GM21360 (cell line): Measurements from ENCODE around the gene CCDC179.

Source experiments
- ATAC-seq: cut with Tn5 transposase; IDR thresholded peaks from one replicate; pipeline ENCODE4 v1.9.1; 2021; ENCODE audit warnings: mild to moderate bottlenecking, moderate library complexity; ENCODE audit not compliant: unreplicated experiment

CCDC179 gene

DNA sequence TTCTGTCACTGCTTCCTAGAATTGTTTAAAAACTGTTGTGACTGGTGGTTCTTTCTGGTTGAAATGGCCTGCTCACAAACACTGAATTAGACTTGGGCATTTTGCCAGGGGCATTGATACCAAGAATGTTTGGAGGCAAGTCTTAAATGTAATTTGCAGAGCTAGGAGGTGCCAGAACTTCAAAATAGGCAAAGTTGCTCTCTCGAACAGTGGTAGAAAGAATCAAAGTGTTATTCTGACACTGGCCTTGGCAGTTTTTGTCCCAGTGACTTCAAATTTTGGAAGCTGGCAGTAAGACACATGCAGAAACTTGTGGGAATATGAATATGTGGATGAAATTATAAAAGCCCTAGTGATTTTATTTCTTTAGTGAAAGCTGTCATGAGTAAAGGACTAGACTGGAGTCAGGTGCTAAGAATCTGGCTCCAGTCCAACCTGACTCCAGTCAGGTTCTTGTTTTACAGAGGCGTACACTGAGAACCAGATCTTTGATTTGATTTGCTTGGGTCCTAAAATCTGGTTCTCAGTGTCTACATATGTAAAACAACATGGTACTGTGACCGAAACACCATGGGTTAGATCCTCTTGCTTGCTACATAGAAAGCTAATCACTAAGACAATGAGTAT lies 51.6 kb downstream of the CCDC179 start:
- peak; percentile 5 for ATAC-seq

DNA sequence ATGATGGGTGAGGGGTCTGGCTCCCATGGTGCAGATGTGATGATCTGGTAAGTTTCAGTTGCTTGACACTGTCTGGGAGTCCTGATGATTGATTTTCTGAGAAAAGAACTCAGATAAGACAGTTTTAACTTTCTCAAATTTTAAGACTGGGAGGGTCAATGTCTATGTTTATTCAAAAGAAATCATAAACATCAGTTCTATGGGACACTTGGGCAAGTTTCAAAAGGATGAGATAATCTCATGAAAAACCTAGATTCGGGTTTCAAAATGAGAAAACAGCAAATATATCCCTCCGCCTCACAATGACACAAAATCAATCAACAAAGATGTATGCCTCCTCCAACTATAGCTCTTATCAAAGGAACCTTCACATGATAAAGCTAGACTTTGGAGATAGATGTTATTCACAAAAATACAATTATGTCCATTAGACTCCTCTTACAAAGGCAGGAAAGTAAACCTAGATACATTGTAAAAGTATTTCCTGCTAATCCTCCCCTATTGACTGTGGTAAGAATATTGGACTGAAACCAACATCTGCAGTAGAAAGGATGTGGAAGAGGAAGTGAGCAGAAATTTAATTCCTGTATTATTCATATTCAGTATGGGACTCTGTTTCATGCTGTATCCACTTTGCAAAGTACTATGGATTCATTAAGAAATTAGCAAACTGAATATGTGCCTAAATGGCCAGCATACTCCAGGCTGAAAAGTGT lies 52.3 kb downstream of the CCDC179 start:
- peak; percentile 98 for ATAC-seq

DNA sequence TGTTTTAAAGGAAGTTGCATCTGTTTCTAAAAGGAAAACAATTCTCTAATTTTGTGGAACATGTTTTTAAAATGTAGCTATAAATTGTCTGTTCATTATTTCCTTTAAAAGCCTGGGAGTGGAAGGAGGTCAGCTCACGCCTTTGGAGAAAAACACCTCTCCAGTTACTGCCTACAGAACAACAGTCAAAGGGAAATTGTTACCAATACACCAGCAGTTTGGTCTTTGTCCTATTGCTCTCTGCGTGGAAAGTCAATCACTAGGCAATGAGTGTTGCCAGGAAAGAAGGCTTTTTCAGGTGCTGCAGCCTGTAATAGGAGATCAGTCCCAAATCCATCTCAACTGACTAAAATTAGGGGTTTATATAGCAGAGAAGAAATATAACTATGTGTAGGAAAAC lies 52.9 kb downstream of the CCDC179 start:
- no peak for ATAC-seq

DNA sequence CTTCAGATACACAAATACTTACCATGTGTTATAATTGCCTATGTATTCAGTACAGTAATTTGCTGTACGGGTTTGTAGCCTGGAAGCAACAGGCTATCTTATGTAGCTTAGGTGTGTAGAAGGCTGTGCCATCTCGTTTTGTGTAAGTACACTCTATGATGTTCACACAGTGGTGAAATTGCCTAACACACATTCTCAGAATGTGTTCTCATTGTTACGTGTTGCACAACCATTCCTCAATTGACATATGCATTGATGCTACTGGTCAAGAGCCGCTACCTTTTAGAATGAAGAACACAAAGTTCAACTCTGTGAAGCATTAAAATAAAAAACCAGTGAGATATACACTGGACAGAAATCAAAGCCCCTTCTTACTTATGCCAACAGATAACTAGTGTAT lies 57.4 kb downstream of the CCDC179 start:
- no peak for ATAC-seq

DNA sequence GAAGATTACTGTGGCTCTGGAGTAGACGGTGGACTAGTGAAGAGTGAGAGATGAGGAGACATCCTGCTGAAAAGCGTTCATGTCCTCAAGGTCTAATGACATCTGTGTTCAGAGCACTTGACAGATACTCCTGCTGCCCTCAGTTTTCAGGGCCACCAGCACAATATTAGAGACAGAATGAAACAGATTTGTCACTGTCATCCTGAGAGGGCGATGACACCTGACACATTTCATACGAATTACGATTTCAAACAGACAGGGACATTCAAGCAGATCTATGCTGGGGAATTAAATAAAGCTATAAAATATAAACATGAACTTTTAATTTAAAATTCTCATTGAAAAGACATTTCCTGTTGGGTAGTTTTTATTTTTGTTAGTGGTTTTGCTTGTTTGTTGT lies 59.8 kb downstream of the CCDC179 start:
- no peak for ATAC-seq

DNA sequence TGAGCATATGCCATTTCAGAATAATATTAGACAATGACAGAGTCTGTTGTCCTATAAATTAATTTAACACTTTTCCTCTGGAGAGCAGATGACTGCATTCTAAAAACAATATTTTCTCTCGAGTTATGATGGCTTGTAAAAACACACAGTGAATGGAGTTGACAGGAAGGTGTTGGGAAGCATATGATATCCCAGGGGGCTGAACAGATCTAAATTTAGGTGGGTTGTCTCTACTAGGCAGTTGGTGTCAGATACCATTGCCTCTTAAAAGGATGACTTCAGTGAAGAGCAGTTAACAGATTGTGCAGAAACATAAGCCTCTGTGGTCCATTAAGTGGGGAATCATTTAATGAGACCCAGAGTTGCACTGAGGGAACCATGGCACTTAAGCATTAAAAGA lies 61.4 kb downstream of the CCDC179 start:
- no peak for ATAC-seq

DNA sequence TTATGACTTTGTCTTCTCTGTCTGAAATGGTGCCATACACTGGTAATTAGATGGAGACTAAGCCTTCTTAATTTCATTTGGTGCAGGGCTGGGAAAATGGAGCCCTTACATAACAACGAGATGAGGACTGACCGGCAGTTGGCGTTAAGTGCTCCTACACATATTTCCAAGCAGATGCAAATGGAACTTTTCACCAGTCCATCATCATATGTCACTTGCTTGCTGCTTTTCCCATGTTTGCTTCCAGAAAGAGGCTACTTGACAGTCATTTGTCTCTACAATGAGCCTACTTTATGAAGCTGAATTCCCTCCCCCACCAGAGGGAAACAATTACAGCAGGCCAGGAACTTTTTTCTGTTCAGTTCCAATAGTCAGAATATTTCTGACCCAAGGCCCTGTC lies 63.2 kb downstream of the CCDC179 start:
- ATAC-seq = no peak
